ENCODE measurements around the gene PRKAR2B.
A peak's percentile ranks its signal among the peaks of the same experiment; 100 is the strongest.

Gene PRKAR2B

DNA sequence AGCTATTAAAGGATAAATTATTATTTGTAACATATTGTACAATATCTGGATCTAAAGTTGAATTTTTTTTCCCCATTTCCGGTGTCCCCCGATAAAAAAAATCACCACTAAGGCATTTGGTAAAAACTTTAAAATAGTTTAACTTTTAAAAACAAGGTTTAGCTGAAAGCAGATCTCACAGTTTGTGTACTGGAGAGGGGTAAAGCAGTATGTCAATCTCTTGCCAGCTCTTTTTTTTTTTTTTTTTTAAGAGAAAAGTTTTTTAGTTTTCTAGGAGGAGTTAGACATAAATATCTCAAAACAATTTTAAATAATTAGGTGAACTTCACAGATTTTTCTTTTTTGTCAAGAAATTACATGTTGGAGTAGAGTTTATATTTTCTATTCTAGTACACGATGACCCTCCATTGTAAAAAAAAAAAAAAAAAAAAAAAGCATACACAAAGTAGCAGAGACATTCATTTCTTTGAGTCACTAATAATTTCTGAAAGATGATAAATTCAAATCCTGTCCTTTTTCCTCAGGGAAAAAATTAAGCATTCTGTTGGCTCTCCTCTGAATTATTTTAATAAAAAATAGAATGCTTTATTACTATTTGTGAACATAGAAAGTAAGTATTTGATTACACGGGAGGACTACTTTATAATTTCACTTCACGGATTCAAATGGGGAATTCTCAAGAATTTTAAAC is 122.4 kb downstream of the PRKAR2B start:
- no peak for DNase-seq

DNA sequence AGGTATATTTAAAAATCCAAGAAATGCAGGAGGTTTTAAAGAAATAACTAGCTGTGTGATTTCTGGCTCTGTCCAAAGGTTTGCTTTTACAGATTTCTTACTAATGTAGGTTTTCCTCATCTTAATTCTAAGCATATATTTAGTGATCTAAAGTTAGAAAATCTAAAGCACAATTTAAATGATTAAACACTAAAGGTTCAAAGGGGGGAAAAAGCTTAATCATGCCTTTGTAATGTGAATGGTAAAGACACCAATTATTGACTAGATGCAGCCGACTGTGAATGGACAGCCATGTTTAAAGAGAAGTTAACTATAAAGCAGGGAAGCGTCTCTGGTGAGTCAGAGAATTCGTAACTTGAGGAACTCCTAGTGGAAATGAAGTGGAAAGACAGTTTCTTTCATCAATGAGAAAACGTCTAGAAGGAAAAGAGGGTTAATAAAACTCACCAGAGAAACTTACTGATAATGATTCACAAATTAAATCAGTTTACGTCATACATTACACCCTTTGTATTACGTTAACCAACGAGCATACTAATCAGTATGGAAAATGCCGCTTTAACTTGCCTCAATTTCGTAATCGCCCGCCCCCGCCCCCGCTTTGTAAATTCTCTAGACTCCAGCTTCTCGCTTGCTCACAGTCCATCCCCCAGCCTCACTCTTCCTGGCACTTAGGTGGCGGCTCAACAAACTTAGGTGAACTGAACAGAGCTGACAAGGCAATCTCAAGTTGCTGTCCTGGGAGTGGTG is 123.2 kb downstream of the PRKAR2B start:
- no peak for DNase-seq

DNA sequence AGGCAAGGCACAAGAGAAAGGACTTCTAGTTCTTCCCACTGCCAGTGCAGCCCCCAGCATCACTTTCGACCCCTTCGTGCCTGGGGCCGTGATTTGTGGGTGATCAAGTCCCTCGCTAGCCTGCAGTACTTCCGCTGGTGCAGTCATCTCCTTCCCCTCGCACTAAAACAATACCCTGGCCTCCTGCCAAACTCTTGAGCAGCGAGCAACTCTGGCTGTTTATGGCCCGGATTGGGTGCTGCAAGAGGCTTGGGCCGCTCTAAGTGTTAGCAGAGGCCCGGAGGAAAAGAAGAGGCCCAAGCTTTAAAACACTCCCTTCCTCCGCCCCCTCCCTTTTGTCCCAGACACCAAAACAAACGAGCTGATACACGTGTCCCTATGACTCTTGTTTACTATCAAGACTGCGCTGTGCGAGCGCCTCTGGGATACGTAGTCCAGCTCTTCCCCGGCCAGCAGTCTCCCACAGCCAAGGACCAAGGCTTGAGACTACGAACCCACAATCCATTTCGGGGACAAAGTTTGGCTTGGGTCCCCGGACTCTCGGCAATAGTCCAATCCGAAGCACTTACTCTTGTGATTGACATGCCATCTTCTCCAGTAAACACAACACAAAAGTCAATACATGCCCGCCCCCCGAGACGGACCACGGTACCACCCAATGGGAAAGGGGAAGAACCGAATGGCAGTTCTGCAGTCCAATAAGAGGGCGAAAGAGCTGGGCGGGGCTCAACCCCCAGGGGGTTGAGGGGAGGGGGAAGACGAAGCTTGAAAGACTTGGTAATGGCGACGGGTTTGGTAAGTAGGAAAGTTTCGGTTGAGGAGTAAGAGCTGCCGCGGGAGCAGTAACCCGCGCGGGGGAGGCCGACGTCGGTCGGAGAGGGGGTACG is 124.0 kb downstream of the PRKAR2B start, which contains the start of gene HBP1:
TSS of gene HBP1 (plus strand) at position 771 of the 887 bp plus-strand sequence. CDS start 10,891 bp downstream, outside the sequence.
- DNase-seq: peak; percentile 99 to 100

DNA sequence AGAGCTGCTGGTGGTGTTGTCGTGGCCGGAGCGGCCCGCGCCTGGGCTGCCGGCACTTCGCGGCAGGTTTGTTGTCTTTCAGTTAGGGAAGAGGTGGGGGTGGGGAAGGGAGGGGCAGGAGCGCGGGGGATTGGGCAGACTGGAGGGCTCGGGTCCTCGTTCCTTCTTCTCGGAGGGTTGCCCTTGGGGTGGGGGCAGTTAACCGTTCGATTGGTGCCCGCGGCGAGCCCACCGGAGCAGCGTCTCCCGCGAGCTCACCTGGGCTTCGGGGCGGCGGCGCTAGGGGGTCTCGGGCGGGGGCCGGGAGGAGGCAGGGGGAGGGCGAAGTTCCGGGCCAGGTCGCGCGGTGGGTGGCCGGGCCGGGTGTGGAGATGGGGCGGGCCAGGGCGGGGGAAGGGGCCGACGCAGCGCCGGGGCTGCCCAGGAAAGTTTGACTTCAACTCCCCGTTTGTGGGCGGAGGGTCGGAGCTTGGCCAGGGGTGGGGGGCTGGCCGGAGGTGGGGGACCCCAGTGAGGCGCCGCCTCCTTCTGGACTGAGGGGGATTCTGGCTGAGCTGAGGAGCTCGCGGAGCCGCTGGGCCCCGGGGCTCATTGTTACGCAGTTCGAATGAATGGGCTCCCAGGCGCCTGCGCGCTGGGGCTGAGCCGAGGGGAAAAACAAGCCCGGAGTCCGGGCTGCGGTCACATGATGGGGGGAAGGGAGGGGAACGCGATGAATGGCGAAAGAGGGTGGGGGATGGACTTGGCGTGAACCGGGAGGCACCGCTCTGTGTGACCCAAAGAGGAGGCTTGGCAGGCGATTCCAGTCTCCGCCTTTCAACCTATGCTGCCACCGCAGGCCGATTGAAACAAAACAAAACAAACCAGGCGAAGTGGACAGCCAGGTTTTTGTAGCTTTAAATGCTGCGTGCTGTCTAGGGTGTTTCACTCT is 124.9 kb downstream of the PRKAR2B start:
- DNase-seq: peak; percentile 89 to 93

DNA sequence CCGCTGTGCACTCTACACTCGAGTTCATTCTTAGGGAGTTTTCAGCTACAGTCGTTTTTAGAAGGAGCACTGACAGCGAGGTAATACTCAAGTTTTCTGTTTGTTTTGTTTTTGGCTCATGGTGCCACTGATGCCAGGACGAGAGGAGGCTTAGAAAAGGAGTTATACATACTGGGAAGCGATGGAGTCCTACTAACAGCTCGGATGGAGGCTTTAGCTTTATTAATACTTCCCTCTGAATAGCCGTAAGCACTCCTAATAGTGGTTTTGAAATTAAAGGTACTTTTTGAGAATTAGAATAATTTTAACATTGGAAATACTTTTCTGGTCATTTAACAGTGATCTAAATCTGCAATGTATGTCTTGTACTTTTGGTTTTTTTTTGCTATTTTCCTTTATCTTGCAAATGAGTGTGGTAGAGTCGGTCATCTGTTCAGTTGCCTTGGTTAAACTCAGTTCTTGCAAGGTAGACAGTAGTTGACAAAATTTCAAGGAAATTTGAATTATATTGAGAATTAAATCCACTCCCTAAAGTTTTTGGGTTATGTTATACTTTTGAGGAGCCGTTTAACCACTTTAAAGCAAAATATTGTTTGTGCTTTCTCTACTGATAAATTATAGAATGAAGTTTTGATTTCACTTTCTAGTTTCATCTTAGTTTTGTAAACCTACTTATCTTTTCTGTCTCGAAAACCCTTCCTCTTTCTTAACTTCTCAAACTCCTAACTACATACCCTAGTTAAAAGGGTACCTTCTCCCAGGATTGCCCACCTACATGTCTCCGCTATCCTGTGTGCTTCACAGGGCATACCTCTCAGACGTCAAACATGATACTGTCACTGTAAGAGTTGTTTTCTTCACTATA is 125.8 kb downstream of the PRKAR2B start:
- DNase-seq: no peak

DNA sequence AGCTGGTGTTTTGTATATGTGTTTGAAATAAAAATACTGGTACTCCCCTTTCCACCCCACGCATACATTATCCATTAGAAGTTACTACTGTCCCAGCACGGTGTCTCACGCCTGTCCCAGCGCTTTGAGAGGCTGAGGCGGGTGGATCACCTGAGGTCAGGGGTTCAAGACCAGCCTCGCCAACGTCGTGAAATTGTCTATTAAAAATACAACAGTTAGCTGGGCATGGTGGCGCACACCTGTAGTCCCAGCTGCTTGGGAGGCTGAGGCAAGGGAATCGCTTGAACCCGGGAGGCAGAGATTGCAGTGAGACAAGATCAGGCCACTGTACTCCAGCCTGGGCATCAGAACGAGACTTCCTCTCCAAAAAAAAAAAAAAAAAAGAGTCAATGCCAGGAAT is 127.0 kb downstream of the PRKAR2B start:
- DNase-seq: no peak

DNA sequence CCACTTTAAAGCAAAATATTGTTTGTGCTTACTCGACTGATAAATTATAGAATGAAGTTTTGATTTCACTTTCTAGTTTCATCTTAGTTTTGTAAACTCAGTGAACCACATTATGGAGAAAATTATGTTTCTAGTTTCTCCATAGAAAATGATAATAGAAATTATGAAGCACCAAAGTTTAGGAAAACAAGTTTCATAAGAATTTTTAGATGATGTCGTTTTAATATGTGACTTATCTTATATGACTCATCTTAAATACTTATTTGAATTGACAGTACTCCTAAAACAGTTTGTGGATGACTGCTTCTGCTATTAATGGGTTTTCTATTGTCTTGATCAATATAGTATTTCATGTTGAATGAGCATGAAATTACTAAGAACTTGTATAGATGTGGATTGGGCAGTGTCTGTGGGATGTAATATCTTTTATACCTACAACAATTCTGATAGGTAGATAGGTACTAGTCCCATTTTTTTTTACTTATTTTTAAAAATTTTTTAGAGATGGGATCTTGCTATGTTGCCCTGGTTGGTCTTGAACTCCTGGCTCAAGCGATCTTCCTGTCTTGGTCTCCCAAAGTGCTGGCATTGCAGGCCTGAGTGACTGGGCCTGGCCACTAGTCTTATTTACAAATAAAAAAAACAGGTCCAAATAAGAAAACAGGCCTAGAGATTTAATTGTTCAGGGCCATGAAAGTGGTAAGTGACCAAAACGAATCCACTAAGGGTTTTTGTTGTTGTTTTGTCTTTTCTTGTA is 127.9 kb downstream of the PRKAR2B start:
- no peak for DNase-seq

DNA sequence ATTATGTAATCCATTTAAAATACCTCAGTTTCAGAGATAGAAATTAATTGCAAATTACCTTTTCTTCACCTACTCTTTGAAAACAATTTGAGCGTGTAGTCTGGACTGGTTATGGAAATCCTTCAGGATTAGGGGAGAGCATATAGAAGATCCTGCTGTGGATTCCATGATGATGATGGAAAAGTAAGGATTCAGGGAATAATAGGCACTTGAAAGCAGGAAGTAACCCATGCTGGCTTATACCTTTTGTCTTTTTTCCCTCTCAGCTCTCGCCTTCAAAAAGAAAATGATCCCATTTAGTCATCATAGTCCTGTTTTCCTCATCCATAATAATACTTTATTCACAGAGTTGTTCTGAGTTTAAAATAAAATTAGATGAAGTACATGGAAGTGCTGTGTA is 128.7 kb downstream of the PRKAR2B start:
- DNase-seq: no peak

DNA sequence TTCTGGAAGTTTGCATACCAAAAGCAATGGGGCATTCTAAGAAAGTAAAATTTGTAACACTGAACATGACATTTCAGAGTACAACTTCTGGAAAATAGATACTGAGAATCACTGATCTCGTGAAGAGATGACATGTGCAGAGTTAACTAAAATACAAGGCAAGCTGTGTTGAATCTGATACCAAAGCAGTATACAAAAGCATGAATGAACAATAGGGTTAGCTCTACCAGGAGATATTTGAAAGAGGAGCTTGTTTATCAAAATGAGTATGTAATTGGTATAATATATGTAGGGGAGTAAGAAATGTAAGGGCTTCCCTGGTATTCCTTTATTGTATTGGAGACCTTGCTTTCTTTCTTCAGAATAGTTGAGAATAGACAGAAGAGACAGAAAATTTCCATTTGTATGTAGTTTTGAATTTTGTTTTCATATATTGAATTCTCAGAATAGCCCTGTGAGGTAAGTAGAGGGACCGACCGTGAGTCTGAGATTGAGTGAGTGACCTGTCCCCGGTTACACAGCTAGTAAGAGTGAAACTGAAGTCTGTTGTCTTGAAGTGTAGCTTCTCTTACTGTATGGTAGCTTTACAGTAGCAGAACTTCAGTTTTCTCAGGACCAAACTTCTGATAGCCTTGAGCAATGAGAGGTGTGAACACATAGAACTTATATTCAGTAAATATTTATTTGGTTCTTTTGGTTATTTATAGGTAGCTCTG is 129.3 kb downstream of the PRKAR2B start:
- DNase-seq: no peak

DNA sequence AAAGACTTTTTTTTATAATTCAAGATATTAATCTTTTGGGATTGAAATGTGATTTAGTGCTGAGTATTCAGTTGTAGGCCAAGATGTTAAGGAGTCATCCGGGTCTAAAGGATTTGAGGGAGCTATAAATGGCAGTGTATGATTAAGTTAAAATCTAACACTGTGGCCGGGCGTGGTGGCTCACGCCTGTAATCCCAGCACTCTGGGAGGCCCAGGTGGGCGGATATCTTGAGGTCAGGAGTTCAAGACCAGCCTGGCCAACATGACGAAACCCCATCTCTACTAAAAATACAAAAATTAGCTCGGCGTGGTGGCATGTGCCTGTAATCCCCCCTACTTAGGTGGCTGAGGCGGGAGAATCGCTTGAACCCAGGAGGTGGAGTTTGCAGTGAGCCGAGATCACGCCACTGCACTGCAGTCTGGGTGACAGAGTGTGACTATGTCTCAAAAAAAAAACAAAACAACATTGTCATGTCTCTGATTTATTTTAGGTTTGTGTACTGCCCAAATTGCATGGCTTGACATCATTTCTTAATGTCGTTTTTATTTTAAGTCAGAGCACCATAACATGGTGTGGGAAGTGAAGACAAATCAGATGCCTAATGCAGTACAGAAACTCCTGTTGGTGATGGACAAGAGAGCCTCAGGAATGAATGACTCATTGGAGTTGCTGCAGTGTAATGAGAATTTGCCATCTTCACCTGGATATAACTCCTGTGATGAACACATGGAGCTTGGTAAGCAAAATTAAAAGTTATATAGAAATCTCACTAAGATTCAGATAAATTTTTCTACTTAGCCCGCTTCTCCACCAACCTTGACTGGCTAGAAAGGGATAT is 135.0 kb downstream of the PRKAR2B start:
- no peak for DNase-seq

DNA sequence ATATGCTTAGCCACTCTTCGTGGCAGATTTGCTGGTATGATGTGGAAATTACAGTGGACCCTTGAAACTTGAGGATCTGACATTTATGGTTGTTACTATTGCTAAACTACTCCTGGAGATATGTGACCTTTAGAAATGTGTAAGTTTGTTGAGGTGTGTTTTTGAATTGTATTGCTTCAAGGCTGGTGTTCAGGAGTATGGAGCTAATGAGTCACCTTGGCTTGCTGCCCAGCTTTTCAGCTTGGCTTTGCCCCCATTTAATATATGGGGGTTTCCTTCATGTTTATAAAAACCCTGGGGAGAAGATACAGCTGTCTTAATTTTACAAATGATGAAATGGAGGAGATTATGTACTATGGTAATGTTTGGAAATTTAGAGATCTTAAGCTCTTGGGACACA is 135.9 kb downstream of the PRKAR2B start:
- DNase-seq: no peak

DNA sequence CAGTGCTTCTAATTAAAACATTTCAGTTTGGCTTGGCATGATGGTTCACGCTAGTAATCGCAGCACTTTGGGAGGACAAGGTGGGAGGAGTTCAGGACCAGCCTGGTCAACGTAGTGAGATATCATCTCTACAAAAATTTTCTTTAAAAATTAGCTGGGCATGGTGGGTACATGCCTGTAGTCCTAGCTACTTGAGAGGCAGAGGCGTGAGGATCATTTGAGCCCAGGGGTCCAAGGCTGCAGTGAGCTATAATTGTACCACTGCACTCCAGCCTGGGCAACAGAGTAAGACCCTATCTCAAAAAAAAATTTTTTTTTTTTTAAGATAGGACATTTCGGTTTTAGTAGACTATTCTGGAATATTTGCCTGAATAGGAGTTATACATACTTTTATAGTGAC is 136.7 kb downstream of the PRKAR2B start:
- DNase-seq: no peak

DNA sequence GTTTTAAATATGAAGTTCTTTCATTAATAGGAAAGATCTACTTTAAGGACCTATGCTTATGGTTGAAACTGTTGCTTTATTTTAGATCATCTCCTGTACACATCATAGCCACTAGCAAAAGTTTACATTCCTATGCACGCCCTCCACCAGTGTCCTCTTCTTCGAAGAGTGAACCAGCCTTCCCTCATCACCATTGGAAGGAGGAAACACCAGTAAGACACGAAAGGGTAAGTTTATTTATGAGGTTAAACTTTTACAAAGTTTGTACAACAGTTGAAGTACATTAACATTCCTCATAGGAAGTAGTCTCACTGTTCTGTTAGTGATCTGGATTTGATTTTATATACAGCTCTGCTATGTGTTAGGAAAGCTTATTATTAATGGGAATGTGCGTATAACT is 141.2 kb downstream of the PRKAR2B start:
- DNase-seq: no peak

DNA sequence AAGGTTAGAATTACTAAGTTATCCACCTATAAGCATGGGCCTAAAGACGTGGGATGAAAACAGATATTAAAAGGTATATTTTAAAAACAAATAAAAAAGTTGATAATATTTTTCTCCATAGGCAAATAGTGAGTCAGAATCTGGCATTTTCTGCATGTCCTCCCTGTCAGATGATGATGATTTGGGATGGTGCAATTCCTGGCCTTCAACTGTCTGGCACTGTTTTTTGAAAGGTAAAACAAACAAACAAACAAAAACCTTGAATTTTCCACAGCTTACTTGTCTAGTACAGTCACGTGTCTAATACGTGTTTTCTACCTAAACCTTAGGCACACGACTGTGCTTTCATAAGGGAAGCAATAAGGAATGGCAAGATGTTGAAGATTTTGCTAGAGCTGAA is 141.7 kb downstream of the PRKAR2B start:
- no peak for DNase-seq

DNA sequence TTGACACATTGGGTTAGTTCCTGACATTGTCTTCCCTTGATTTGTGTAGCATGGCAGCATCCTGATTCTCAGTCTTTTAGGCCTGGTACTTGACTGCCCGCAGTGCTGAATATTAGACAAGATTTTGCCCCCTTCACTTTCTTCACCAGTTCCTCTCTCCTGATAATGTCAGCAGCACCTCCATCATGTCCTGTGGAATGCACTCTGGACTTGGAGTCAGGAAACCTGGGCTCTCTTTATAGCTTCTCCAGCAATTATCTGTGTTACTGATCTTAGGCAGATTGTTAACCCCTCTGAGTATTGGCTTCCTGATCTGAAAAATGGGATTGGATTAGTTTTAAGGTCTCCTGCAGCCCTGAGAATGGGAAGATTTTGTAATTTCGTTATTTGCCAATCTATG is 143.3 kb downstream of the PRKAR2B start:
- DNase-seq: no peak

DNA sequence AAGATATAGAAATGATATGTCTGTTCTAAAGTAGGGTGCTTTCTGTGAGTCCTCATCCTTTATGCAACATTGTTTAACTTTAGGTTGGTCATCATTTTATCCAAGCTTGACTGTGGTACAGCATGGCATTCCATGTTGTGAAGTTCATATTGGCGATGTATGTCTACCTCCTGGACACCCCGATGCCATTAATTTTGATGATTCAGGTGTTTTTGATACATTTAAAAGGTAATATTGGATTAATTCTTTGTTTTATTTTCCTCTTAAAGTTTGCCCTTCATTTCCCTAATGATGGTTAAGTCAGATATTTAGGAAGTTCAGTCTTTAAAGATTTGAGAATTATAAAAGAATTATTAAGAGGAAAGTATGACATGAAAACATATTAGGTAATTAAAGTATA is 145.6 kb downstream of the PRKAR2B start:
- no peak for DNase-seq

DNA sequence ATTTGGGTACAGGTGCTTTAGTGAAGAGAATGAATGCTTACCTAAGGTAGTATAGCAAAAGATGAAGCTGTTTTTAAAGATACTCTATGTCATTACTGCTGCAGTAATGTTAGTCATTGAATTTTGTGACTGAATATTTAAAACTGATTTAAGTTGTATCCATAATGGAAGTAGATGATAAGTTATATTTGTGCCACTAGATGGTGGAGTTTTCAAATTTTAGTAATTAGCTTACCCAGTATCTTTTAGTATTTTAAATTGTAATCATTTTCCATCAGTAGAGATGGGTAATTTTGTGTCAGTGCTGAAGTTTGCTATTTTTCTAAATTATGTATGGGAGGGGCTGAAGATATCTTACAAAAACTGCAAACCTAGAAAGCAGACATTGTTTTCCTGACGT is 149.5 kb downstream of the PRKAR2B start:
- no peak for DNase-seq

DNA sequence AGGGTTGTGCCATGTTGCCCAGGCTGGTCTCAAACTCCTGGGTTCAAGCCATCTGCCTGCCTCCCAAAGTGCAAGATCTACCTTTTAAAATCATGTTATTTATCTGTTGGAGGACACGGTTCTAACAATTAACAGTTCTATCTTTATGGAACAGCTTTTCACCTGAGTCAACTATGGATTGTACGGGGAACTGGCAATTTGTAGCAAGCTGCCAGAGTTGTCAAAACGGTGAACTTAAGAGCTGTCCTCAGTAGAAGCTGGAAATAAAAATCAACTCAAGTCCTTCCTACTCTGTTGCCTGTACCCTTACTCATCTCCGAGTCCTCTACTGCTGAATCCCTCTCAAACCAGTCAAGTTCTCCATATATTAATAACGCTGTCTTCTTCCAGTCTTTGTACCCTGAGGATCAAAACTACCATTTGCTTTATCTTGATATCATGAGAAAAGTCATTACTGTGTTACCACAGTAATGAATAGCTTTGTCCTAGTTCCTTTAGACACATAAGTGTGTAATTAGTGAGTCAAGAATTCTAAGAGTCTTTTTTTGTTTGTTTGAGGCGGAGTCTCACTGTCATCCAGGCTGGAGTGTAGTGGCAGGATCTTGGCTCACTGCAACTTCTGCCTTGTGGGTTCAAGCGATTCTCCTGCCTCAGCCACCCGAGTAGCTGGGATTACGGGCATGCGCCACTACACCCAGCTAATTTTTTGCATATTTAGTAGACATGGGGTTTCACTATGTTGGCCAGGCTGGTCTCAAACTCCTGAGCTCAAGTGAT is 152.5 kb downstream of the PRKAR2B start:
- no peak for DNase-seq
